H9 (cell line): ENCODE results near the gene FCN2. TPM values are rescaled to one million over a fixed set of nuclear protein-coding genes. Genes with fewer than 3 reads are reported as not detected.

Experiments used
- DNase-seq: peaks from one replicate; pipeline ENCODE4 v3.0.0-alpha.2; 2017
- H2AFZ ChIP-seq: one replicate; pipeline ENCODE4 v1.6.1; 2013; ENCODE audit warnings: mild to moderate bottlenecking, low read length, control low read depth, moderate library complexity
- H2AK5ac ChIP-seq: 2 replicates; pipeline ENCODE4 v1.6.1; 2013; ENCODE audit warnings: low read length, control low read depth, mixed read lengths; ENCODE audit not compliant: insufficient read length
- H2BK120ac ChIP-seq: one replicate; pipeline ENCODE4 v1.6.1; 2013; ENCODE audit warnings: low read depth, mild to moderate bottlenecking, low read length, control low read depth, inconsistent platforms; ENCODE audit not compliant: poor library complexity, severe bottlenecking
- H2BK12ac ChIP-seq: 2 replicates; pipeline ENCODE4 v1.6.1; 2013; ENCODE audit warnings: low read length, control low read depth, mixed read lengths, low read depth; ENCODE audit not compliant: insufficient read length
- H2BK15ac ChIP-seq: 2 replicates; pipeline ENCODE4 v1.6.1; 2013; ENCODE audit warnings: low read depth, low read length, control low read depth
- H2BK20ac ChIP-seq: one replicate; pipeline ENCODE4 v1.6.1; 2013; ENCODE audit warnings: low read depth, mild to moderate bottlenecking, low read length, control low read depth, inconsistent platforms; ENCODE audit not compliant: poor library complexity, severe bottlenecking
- H2BK5ac ChIP-seq: 2 replicates; pipeline ENCODE4 v1.6.1; 2013; ENCODE audit warnings: low read length, control low read depth, mixed read lengths; ENCODE audit not compliant: insufficient read length
- H3K14ac ChIP-seq: 2 replicates; pipeline ENCODE4 v1.6.1; 2013; ENCODE audit warnings: low read length, control low read depth; ENCODE audit not compliant: insufficient read depth
- H3K18ac ChIP-seq: 2 replicates; pipeline ENCODE4 v1.6.1; 2013; ENCODE audit warnings: low read depth, mild to moderate bottlenecking, mixed read lengths, low read length, control low read depth; ENCODE audit not compliant: insufficient read length
- H3K23ac ChIP-seq: 2 replicates; pipeline ENCODE4 v1.6.1; 2013; ENCODE audit warnings: low read length, control low read depth, mixed read lengths, low read depth; ENCODE audit not compliant: insufficient read length
- H3K23me2 ChIP-seq: 2 replicates; pipeline ENCODE4 v1.6.1; 2013; ENCODE audit warnings: low read depth, mild to moderate bottlenecking, mixed read lengths, low read length, control low read depth; ENCODE audit not compliant: insufficient read length, poor library complexity, severe bottlenecking
- H3K27ac ChIP-seq: 2 replicates; pipeline ENCODE4 v1.5.1; 2013; ENCODE audit warnings: low read length, control low read depth, mixed read lengths, low read depth; ENCODE audit not compliant: insufficient read length
- H3K27me3 ChIP-seq: 2 replicates; pipeline ENCODE4 v1.6.1; 2013; ENCODE audit warnings: low read length, control low read depth, inconsistent platforms; ENCODE audit not compliant: insufficient read depth
- H3K4ac ChIP-seq: 2 replicates; pipeline ENCODE4 v1.6.1; 2013; ENCODE audit warnings: low read depth, mild to moderate bottlenecking, control low read depth, inconsistent platforms, low read length, moderate library complexity
- H3K4me1 ChIP-seq: 2 replicates; pipeline ENCODE4 v1.6.1; 2013; ENCODE audit warnings: low read length, control low read depth, inconsistent platforms; ENCODE audit not compliant: insufficient read depth
- H3K4me2 ChIP-seq: 2 replicates; pipeline ENCODE4 v1.6.1; 2013; ENCODE audit warnings: low read length, control low read depth, mixed read lengths; ENCODE audit not compliant: insufficient read length, insufficient read depth
- H3K56ac ChIP-seq: 2 replicates; pipeline ENCODE4 v1.6.1; 2013; ENCODE audit warnings: low read depth, mild to moderate bottlenecking, mixed read lengths, low read length, control low read depth; ENCODE audit not compliant: insufficient read length
- H3K79me1 ChIP-seq: 2 replicates; pipeline ENCODE4 v1.6.1; 2013; ENCODE audit warnings: low read depth, mild to moderate bottlenecking, moderate library complexity, low read length, control low read depth, inconsistent platforms; ENCODE audit not compliant: insufficient read depth, poor library complexity, severe bottlenecking
- H3K79me2 ChIP-seq: 2 replicates; pipeline ENCODE4 v1.6.1; 2013; ENCODE audit warnings: low read length, control low read depth, inconsistent platforms; ENCODE audit not compliant: insufficient read depth
- H3K9ac ChIP-seq: 2 replicates; pipeline ENCODE4 v1.6.1; 2013; ENCODE audit warnings: low read length, control low read depth, mixed read lengths; ENCODE audit not compliant: insufficient read length; ENCODE audit errors: extremely low read depth
- H3K9me3 ChIP-seq: one replicate; pipeline ENCODE4 v1.6.1; 2013; ENCODE audit warnings: low read depth, low read length, inconsistent platforms; ENCODE audit not compliant: control insufficient read depth
- H3T11ph ChIP-seq: one replicate; pipeline ENCODE4 v1.6.1; 2013; ENCODE audit warnings: mild to moderate bottlenecking, low read length, control low read depth, inconsistent platforms
- H4K20me1 ChIP-seq: one replicate; pipeline ENCODE4 v1.6.1; 2013; ENCODE audit not compliant: control insufficient read depth, insufficient read length, insufficient read depth
- H4K5ac ChIP-seq: 2 replicates; pipeline ENCODE4 v1.6.1; 2013; ENCODE audit warnings: low read depth, mild to moderate bottlenecking, mixed read lengths, low read length, control low read depth; ENCODE audit not compliant: insufficient read length
- H4K8ac ChIP-seq: replicated peaks from 2 replicates; pipeline ENCODE4 v1.6.1; 2013; ENCODE audit warnings: low read length, control low read depth, mixed read lengths, low read depth; ENCODE audit not compliant: insufficient read length
- H4K91ac ChIP-seq: 2 replicates; pipeline ENCODE4 v1.6.1; 2013; ENCODE audit warnings: low read depth, mild to moderate bottlenecking, moderate library complexity, mixed read lengths, low read length, control low read depth; ENCODE audit not compliant: insufficient read length
- H3K27ac Mint-ChIP-seq, 3 experiments: 2 replicates in 2 of 3; 3 replicates in 1 of 3; pipeline ENCODE4 v1.8.0; 2020 to 2021; ENCODE audit warnings: mixed read lengths in 3 of 3, mild to moderate bottlenecking in 1 of 3, moderate library complexity in 1 of 3
- H3K27me3 Mint-ChIP-seq: 2 replicates; pipeline ENCODE4 v1.8.0; 2021; ENCODE audit warnings: low read depth, mild to moderate bottlenecking, moderate library complexity, mixed read lengths
- H3K36me3 Mint-ChIP-seq, 3 experiments: 2 replicates in 2 of 3; 3 replicates in 1 of 3; pipeline ENCODE4 v1.8.0; 2020 to 2021; ENCODE audit warnings: low read depth in 3 of 3, mixed read lengths in 3 of 3; ENCODE audit not compliant: insufficient read depth in 1 of 3
- H3K4me1 Mint-ChIP-seq, 2 experiments: 2 replicates each; pipeline ENCODE4 v1.8.0; 2020; ENCODE audit warnings: mixed read lengths in 2 of 2
- H3K4me3 Mint-ChIP-seq, 2 experiments: 2 replicates in 1 of 2; 3 replicates in 1 of 2; pipeline ENCODE4 v1.8.0; 2020 to 2021; ENCODE audit warnings: mild to moderate bottlenecking in 2 of 2, mixed read lengths in 2 of 2, moderate library complexity in 1 of 2
- H3K9me3 Mint-ChIP-seq, 2 experiments: 2 replicates in 1 of 2; 3 replicates in 1 of 2; pipeline ENCODE4 v1.8.0; 2020; ENCODE audit warnings: mild to moderate bottlenecking in 2 of 2, mixed read lengths in 2 of 2, moderate library complexity in 1 of 2
- WGBS: extraction: QIAGEN DNeasy Blood & Tissue Kit; methylation state at CpG from one replicate; pipeline ENCODE4 v1.1.7; 2013; ENCODE audit warnings: missing lambda C conversion rate, low lambda C conversion rate, mixed read lengths; ENCODE audit not compliant: insufficient read length; ENCODE audit errors: extremely low coverage; 5-methylcytosine and 5-hydroxymethylcytosine counted together
- total RNA-seq: library from RNA; stranded (reverse); gene quantifications from 2 replicates; pipeline ENCODE4 v1.2.1, GENCODE V29; 2021
- TF ChIP-seq, protein P1 (sequence below): fragments of 200-600 bp; sonication (generic); conservative IDR thresholded peaks from 3 replicates; pipeline ENCODE4 v1.8.0; 2021; ENCODE audit warnings: antibody characterized with exemption, mild to moderate bottlenecking

FCN2 gene
- total RNA-seq, 1 experiment from 2014 or later, result not detected

GRCh38 chr9:134892820-134893420 lies 12.3 kb downstream of the FCN2 start:
- Mint-ChIP-seq H3K36me3 (peaks cover 0 to 18% (median 6%) of the 10 kb centered on the region in 3 experiments; a peak in 4 of 7 replicates), H3K9me3 (peaks cover 16 to 17% of the 10 kb centered on the region in 2 experiments; a peak in 4 of 5 replicates), H3K27me3 (peaks cover 7% of the 10 kb centered on the region), H3K4me1 (peaks cover 0 to under 1% of the 10 kb centered on the region in 2 experiments; a peak in 1 of 4 replicates), H3K27ac (no peak overlapping the region; a peak in 1 of 7 replicates), H3K4me3 (no peak overlapping the region)
- H2AFZ ChIP-seq, result no peak overlapping the region
- H2BK20ac ChIP-seq, result no peak overlapping the region
- H3K23ac ChIP-seq, result no peak overlapping the region
- no peak overlapping the region for H3K4ac ChIP-seq
- H3K9me3 ChIP-seq, result peaks cover 7% of the 10 kb centered on the region
- no peak overlapping the region for H4K8ac ChIP-seq
- no peak overlapping the region for H3K4me2 ChIP-seq
- H3K79me2 ChIP-seq, result no peaks in the 10 kb centered on the region
- no peaks in the 10 kb centered on the region for H3K27me3 ChIP-seq
- TF ChIP-seq, protein P1, sequence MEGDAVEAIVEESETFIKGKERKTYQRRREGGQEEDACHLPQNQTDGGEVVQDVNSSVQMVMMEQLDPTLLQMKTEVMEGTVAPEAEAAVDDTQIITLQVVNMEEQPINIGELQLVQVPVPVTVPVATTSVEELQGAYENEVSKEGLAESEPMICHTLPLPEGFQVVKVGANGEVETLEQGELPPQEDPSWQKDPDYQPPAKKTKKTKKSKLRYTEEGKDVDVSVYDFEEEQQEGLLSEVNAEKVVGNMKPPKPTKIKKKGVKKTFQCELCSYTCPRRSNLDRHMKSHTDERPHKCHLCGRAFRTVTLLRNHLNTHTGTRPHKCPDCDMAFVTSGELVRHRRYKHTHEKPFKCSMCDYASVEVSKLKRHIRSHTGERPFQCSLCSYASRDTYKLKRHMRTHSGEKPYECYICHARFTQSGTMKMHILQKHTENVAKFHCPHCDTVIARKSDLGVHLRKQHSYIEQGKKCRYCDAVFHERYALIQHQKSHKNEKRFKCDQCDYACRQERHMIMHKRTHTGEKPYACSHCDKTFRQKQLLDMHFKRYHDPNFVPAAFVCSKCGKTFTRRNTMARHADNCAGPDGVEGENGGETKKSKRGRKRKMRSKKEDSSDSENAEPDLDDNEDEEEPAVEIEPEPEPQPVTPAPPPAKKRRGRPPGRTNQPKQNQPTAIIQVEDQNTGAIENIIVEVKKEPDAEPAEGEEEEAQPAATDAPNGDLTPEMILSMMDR, result no peak
- no peaks in the 10 kb centered on the region for H4K20me1 ChIP-seq
- no peak overlapping the region for H2BK120ac ChIP-seq
- no peak for DNase-seq
- H3K4me1 ChIP-seq, result no peaks in the 10 kb centered on the region
- no peak overlapping the region for H2BK12ac ChIP-seq
- no peak overlapping the region for H3T11ph ChIP-seq
- H2AK5ac ChIP-seq, result no peak overlapping the region
- H3K14ac ChIP-seq, result no peak overlapping the region
- H3K27ac ChIP-seq, result no peak overlapping the region
- no peak overlapping the region for H2BK5ac ChIP-seq
- H3K18ac ChIP-seq, result no peak overlapping the region
- H2BK15ac ChIP-seq, result no peak overlapping the region
- H3K9ac ChIP-seq, result no peak overlapping the region
- H4K91ac ChIP-seq, result no peak overlapping the region
- H4K5ac ChIP-seq, result no peak overlapping the region
- WGBS, result no CpG with 5 or more reads among the region's 7 CpGs
- no peak overlapping the region for H3K56ac ChIP-seq
- no peaks in the 10 kb centered on the region for H3K79me1 ChIP-seq
- H3K23me2 ChIP-seq, result no peaks in the 10 kb centered on the region
